ENCODE data around the gene MYCBPAP. TPM values are rescaled to one million over a fixed set of nuclear protein-coding genes. Genes with fewer than 3 reads are reported as not detected.

Gene MYCBPAP
- total RNA-seq, 2 donors from 2014 or later: 0.56 to 2.8 TPM

DNA sequence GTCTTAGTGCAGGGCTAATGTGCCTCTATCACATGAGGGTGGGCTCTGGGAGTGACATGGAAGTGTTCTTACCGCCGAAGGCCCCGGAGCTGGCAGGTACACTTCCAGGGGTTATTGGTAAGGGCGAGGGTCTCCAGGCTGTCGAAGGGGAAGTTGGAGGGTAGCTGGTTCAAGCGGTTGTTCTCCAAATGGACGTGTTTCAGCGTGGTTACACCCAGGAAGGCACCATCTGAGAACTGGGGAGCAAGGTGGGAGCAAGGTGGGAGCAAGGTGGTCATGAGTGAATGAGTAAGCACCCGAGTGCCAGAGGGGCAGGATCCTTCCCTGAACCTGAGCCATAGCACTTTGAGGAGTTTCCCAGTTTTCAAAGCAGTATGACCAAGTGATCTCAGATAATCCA lies 42.6 kb upstream of the MYCBPAP start:
- intact Hi-C loops (cut with DNase I): no loop called here
- Histone ChIP-seq H3K9ac (ENCODE audit: low read depth in 2 of 2, low read length in 2 of 2) (peak overlapping the region in 1 of 2 donors; percentile 23), H3K4me3 (no peak overlapping the region), H3K36me3 (no peaks in the 10 kb centered on the region), H3K9me3 (no peaks in the 10 kb centered on the region), H3K27me3 (peaks cover 11% of the 10 kb centered on the region), H3K4me1 (peaks cover 25% of the 10 kb centered on the region), H3K27ac (no peak overlapping the region)
- TF ChIP-seq, protein P1, sequence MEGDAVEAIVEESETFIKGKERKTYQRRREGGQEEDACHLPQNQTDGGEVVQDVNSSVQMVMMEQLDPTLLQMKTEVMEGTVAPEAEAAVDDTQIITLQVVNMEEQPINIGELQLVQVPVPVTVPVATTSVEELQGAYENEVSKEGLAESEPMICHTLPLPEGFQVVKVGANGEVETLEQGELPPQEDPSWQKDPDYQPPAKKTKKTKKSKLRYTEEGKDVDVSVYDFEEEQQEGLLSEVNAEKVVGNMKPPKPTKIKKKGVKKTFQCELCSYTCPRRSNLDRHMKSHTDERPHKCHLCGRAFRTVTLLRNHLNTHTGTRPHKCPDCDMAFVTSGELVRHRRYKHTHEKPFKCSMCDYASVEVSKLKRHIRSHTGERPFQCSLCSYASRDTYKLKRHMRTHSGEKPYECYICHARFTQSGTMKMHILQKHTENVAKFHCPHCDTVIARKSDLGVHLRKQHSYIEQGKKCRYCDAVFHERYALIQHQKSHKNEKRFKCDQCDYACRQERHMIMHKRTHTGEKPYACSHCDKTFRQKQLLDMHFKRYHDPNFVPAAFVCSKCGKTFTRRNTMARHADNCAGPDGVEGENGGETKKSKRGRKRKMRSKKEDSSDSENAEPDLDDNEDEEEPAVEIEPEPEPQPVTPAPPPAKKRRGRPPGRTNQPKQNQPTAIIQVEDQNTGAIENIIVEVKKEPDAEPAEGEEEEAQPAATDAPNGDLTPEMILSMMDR (IDR thresholded peaks at IDR 0.05): no peak
- DNase-seq: no peak

DNA sequence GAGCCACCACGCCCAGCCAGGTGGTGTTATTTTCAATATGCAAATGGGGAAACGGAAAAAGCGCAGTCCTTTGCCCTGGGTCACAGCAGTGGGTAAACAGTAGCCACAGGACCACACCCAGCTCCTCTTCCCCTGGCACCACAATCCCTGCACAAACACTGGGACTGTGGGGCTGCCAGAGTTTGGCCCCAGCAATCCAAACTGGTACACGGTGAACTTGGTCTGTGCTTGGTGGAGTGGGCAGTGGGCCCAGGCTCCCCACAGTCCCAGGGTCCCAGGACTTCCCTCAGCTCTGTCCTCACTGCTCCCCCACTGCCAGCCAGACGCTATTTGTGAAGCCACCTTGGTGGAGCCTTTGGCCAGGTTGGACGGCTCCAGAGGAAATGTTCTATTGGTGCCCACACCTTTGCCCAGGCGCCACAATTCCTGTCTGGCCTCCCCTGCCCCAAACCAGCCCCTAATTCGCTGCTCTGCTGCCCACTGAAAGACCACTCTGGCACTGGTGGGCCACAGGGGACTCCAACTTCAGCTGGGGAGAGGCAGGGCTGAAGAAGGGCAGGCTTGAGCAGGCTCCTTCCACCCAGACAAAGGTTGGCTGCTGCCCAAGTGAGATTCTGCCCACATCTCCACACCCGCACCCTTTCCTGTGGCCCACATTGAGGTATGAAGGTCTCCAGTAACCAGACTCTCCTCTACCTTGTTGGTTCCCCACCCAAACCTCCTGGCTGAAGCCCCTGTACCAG lies 41.7 kb upstream of the MYCBPAP start:
- no peaks in the 10 kb centered on the region for H3K9me3 ChIP-seq
- H3K27me3 ChIP-seq: peaks cover 11% of the 10 kb centered on the region
- H3K36me3 ChIP-seq: no peaks in the 10 kb centered on the region
- TF ChIP-seq, protein P1 (IDR thresholded peaks at IDR 0.05): no peak
- no peak overlapping the region for H3K4me3 ChIP-seq
- intact Hi-C loops (cut with DNase I): no loop called here
- peak overlapping the region; percentile 79 for H3K27ac ChIP-seq
- H3K4me1 ChIP-seq: peaks cover 25% of the 10 kb centered on the region
- peak; percentile 88 for DNase-seq
- H3K9ac ChIP-seq (ENCODE audit: low read depth in 2 of 2, low read length in 2 of 2): peak overlapping the region; percentile 53 to 59

DNA sequence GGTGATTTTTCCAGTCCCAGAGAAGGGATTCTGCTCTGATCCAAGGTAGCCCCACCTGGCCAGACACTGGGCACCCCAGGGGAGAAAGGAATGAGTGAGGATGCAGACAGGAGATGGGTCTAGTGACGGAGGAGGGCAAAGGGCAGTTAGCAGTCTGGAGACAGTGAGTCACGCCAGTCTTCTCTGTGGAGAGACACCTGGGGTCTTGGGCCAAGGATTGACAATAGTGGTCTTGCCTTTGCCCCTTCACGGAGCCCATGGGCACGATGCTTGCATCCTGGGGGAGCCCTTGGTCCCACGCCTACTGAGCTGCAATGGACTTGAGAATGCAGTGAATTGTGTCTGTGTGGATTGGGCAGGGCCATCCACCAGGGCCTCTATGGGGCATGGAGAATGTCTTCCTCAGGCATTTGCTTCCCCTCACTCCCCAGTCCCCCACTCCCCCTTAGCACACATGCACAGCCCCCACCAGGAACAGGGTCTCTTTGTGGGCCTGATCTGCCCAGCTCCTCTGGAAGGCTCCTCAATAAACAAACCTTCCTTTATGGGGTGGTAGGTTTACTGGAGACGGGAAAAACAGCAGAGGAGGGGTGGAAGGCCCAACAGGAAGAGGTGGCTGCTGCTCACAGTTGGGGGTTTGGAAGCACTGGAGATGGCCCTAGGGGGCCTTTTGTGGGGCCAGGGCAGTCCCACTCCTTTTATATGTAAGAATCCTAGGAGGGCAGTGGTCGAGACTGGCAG lies 41.0 kb upstream of the MYCBPAP start:
- Histone ChIP-seq H3K27me3 (peaks cover 11% of the 10 kb centered on the region), H3K4me1 (peaks cover 25% of the 10 kb centered on the region), H3K27ac (peak overlapping the region; percentile 79), H3K4me3 (no peak overlapping the region), H3K9ac (ENCODE audit: low read depth in 2 of 2, low read length in 2 of 2) (peak overlapping the region in 1 of 2 donors; percentile 59), H3K9me3 (no peaks in the 10 kb centered on the region), H3K36me3 (no peaks in the 10 kb centered on the region)
- intact Hi-C loops (cut with DNase I): no loop called here
- DNase-seq: no peak
- TF ChIP-seq, protein P1 (IDR thresholded peaks at IDR 0.05): no peak

DNA sequence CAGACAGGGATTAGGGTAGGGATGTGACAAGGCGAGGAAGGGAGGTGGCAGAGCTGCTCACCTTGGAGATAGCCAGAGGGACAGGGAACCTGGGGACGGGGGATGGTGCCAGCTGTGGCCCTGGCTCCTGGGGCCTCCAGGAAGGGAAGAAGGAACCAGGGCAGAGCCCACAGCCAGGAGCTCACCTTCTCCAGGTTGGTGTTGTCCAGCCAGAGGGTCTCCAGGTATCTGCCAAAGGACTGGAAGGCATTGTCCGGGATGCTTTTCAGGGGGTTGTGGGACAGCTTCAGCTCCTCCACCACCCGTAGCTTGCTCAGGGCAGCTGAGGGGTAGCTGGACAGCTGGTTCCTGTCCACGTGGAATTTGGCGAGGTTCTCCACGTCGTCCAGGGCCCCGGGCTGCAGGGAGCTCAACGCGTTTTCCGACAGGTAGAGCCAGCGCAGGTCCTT lies 40.4 kb upstream of the MYCBPAP start:
- Histone ChIP-seq H3K9ac (ENCODE audit: low read depth in 2 of 2, low read length in 2 of 2) (peak overlapping the region in 1 of 2 donors; percentile 59), H3K27ac (no peak overlapping the region), H3K4me3 (no peak overlapping the region), H3K36me3 (no peaks in the 10 kb centered on the region), H3K27me3 (peaks cover 11% of the 10 kb centered on the region), H3K9me3 (no peaks in the 10 kb centered on the region), H3K4me1 (peaks cover 25% of the 10 kb centered on the region)
- intact Hi-C loops (cut with DNase I): no loop called here
- no peak for DNase-seq
- TF ChIP-seq, protein P1 (IDR thresholded peaks at IDR 0.05): no peak

DNA sequence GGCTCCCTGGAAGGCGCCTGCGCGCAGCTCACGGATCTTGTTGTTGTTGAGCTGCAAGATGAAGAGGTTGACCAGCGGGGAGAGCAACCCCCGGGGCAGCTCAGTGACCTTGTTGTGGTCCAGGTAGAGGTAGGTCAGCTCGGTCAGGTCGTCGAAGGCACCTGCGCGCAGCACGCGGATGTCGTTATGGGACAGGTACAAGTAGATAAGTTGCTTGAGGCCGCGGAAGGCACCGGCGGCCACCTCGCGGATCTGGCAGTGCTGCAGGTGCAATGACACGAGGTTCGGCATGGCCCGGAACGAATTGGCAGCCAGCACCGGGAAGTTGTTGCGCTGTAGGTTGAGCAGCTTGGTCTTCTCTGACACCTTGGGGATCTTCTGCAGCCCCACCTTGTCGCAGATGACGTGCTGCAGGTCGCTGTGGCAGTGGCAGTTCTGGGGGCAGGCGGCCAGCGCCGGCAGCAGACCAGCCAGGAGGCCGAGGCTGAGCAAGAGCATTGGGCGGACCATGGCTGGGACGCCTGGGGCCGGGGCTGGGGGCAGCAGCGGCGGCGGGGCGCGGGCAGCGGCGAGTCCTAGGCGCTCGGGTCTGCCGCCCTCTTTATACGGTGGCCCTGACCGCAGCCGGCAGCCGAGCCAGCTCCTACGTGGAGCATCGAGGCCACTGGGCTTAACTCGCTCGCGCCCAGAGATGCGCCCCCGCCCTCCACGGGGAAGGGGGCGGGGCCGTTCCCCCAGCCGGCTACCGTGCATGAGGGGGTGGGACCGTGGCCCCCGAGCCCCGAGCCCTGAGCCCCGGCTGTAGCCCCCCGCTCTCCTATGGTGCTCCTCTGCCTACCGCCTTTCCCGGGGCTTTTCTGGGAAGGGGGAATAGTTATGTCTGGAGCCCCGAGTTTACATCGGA lies 39.7 kb upstream of the MYCBPAP start, which contains the start of gene CHAD:
TSS of gene CHAD (minus strand) at position 577 of the 904 bp plus-strand sequence. CDS start at position 510, 67 bp downstream.
- peaks cover 11% of the 10 kb centered on the region for H3K27me3 ChIP-seq
- intact Hi-C loops (cut with DNase I): no loop called here
- DNase-seq: peak; percentile 31
- H3K36me3 ChIP-seq: no peaks in the 10 kb centered on the region
- no peak within 1 kb of the TSS for H3K27ac ChIP-seq
- H3K9ac ChIP-seq (ENCODE audit: low read depth in 2 of 2, low read length in 2 of 2): peak within 1 kb of the TSS; percentile 36 to 72
- peaks cover 25% of the 10 kb centered on the region for H3K4me1 ChIP-seq
- H3K4me3 ChIP-seq: peak within 1 kb of the TSS; percentile 11
- H3K9me3 ChIP-seq: no peaks in the 10 kb centered on the region
- TF ChIP-seq, protein P1 (IDR thresholded peaks at IDR 0.05): no peak
